ENCODE data around the gene CCDC8. TPM values are rescaled to one million over a fixed set of nuclear protein-coding genes. Genes with fewer than 3 reads are reported as not detected.
A peak's percentile ranks its signal among the peaks of the same experiment; 100 is the strongest.

The CCDC8 gene
- total and polyA plus RNA-seq, 9 of the 15 experiments (the other 6 are each of a cell fraction or from before 2014, with no cell fraction given) = 0.68 to 30.8 (median 15.6) TPM

- TF ChIP-seq ARID3B (CRISPR knock-in tag; IDR thresholded peaks at IDR 0.05; ENCODE audit: borderline replicate concordance) = no peak
- TF ChIP-seq ZNF77 (CRISPR knock-in tag; IDR thresholded peaks at IDR 0.05) = no peak
- peak; percentile 45; the same call in 1 of the 2 replicates for TF ChIP-seq ETV1 (tag; conservative IDR thresholded peaks at IDR 0.05; ENCODE audit: low read depth)
- TF ChIP-seq GATA2 (CRISPR knock-in tag; IDR thresholded peaks at IDR 0.05) = no peak
- TF ChIP-seq NFYB (IDR thresholded peaks at IDR 0.05; ENCODE audit: extremely low read depth, insufficient read length) = peak; percentile 88
- TF ChIP-seq TCF7 (IDR thresholded peaks at IDR 0.05; ENCODE audit: borderline replicate concordance) = 0 out of 2 replicates have a peak, but pooled peaks have one; percentile 62
- TF ChIP-seq PRPF4 (IDR thresholded peaks at IDR 0.05; ENCODE audit: insufficient read depth, low read depth, low read length, poor library complexity, severe bottlenecking) = no peak
- TF ChIP-seq CREBBP (IDR thresholded peaks at IDR 0.05; ENCODE audit: low read depth, low read length) = no peak
- TF ChIP-seq ATF3 (IDR thresholded peaks at IDR 0.05) = no peak
- TF ChIP-seq ATF3 (CRISPR knock-in tag; conservative IDR thresholded peaks at IDR 0.05) = no peak
- TF ChIP-seq RREB1 (CRISPR knock-in tag; IDR thresholded peaks at IDR 0.05) = no peak
- TF ChIP-seq ZNF121 (CRISPR knock-in tag; conservative IDR thresholded peaks at IDR 0.05) = no peak
- TF ChIP-seq ZNF586 (CRISPR knock-in tag; conservative IDR thresholded peaks at IDR 0.05) = no peak
- no peak for TF ChIP-seq PTBP1 (IDR thresholded peaks at IDR 0.05; ENCODE audit: low read depth, low read length)
- TF ChIP-seq LEF1 (IDR thresholded peaks at IDR 0.05) = peak; percentile 85
- no peak for TF ChIP-seq TCF15 (CRISPR knock-in tag; IDR thresholded peaks at IDR 0.05)
- no peak for TF ChIP-seq SETDB1 (IDR thresholded peaks at IDR 0.05; ENCODE audit: low read length)
- peak; percentile 60; the same call in 1 of the 2 replicates for TF ChIP-seq TARDBP (IDR thresholded peaks at IDR 0.05)
- TF ChIP-seq NRF1 (conservative IDR thresholded peaks at IDR 0.05 in 1 of 2, IDR thresholded peaks at IDR 0.05 in 1 of 2) = peak in 1 of 2 experiments; percentile 58; a peak in 2 of 4 replicates
- no peak for TF ChIP-seq KAT7 (CRISPR knock-in tag; IDR thresholded peaks at IDR 0.05; ENCODE audit: borderline replicate concordance)
Measured at GRCh38 chr19:46413262-46414031, at the start of gene CCDC8 (continued).
